NCI-H1417 treated with DMSO at 0.1 percent for 48 hours (cell line): Measurements from ENCODE around the gene HOXA3.

Experiments
- DNase-seq: peaks from one replicate; lab custom pipeline; 2025; lab: John Stamatoyannopoulos, UW

HOXA3 gene

DNA sequence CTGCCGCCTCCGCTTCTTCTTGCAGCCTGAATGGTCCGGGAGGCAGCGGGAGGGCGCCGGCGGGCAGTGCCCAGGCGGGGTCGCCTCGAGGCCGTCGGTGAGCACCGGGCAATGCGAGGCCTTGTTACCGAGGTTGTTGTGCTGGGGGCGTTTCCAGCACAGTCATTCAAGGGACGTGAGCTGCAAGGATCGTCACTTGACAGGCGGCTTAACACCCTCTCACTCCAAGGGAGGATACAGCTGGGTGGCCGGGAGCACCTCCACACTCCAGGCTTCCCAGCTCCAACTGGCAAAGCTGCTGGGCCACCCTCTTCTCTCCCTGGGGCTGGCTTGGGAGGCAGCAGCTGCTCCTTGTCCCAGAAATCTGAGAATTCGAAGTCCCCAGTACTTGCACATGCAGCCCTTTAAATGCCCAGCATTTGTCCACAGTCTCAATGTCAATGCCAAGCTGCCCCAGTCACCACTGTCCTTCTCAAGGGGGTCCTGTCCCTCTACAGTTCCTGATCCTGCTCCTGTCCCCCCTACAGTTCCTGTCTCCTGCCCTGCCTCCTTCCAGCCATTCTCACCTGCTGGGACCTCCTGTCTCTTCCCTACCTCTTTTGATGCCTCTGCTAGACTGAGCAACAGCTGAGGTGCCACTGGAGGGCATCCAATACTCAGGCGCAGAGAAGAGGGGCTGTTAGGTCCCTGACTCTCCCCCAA, 37.1 kb upstream of the HOXA3 start:
- no peak for DNase-seq

DNA sequence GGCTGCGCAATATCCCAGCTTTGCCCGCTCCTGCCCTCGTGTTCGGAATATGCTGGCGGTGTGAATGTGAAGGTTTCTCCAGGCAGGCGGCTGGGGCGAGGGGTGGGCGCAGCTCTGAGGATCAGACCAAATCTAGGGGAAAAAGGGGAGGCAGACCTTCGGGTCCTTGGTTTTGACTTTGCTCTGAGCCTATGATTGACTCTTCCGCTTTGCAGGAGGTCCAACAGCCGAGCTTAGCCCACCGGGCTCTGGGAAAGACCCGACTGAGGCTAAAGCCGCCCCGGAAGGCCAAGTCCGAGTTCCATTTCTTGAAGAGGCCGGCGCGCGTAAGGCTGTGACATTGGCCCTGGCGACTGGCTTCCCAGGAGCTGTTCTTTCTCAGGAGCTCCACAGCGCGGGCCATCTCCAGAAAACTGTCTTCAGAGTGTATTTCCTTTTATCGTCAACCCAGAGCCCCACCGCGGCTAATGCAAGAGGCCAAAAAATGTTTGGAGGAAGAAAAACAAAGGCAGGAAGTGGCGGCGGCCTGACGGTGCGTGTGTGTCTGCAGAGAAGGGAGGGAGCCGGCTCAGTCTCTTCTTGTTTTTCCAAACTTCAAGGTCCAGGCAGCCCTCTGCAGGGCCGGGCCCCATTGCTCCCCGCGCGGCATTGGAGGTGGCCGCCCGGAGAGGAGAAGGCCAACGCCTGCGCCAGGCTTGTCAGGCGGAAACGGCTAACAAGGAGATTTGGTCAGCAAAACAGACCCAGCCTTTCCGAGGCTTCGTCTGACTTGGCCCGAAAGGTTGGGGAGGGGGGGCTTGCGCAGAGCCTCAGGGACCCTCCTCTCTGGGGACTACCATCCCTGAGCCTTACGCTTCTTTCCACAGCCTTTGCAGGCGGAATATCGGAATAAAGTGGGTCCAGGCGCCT, 36.3 kb upstream of the HOXA3 start:
- no peak for DNase-seq

DNA sequence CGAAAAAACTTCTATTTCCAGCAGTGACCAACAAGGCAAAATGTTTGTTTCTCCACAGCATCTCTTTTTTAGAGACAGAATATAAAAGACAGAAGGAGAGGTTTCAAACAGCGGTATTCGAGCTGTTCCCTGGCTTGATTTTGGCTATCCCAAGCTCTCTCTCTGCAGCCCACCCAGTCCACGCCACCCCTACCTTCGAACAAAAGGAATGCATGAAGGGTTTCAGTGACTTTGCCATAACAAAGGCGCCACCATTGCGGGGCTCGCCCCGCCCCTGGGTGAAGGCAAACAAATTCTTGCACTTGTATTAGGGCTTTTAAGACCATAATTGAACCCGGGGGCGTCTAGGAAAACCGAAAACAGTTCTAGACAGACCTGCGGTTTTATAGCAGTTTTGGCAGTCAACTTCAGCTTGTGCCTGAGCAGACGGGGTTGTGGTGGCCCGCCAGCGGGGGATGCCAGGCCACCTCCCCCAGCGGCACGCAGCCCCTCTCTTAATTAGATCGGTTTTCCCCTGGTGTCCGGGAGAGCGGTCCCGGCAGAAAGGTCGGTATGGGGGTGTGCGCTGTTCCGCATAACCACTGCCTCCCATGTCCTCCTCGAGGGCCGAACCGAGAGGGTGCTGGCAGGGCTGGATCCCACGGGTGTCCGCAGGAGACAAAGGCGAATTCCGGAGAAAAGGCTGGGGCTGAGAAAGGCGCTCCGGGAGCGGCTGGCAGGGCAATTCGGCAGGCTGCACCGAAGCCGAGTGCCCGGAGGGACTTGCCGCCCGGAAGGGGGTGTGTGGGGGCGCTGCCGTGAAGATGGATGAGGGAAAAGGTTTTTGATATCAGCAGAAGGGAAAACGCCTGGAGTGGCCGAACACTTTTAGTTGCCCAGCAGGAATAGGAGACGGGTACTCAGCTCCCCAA, 35.3 kb upstream of the HOXA3 start:
- DNase-seq, result no peak

DNA sequence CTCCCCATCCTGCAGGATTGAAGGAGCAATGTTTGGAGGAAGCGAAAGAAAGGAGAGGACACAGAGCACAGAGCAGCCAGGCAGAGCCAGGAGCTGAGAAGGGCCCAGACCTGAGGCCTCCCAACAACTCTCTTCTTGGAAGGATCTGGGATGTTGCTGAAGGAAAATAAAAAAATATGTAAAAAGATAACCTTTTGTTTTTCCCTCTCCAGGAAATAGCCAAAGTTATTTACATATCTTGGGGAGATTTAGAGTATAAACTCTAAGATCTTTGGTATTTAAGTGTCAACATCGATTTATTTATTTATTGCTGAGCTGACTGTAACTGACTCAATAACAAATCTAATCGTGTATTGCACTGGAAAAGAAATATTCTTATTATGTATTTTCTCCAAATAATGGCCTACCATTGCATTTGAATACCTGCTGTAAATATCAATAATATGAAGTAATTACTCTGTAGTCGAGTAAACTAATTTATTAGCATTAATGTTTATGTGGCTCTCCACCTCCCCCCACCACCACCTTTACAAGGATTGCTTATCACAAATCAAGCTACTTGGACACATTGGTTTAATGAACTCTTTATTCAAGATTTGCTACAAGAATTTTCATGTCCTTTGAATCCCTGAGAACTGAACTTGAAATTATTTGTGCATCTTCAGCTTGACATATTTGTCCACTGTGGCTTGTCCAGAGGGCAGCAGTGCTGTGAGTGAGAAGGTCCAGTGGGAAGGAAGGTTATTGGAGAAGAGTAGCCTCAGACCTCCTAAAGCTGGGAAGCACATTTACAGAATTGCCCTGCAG, 34.5 kb upstream of the HOXA3 start:
- DNase-seq, result no peak

DNA sequence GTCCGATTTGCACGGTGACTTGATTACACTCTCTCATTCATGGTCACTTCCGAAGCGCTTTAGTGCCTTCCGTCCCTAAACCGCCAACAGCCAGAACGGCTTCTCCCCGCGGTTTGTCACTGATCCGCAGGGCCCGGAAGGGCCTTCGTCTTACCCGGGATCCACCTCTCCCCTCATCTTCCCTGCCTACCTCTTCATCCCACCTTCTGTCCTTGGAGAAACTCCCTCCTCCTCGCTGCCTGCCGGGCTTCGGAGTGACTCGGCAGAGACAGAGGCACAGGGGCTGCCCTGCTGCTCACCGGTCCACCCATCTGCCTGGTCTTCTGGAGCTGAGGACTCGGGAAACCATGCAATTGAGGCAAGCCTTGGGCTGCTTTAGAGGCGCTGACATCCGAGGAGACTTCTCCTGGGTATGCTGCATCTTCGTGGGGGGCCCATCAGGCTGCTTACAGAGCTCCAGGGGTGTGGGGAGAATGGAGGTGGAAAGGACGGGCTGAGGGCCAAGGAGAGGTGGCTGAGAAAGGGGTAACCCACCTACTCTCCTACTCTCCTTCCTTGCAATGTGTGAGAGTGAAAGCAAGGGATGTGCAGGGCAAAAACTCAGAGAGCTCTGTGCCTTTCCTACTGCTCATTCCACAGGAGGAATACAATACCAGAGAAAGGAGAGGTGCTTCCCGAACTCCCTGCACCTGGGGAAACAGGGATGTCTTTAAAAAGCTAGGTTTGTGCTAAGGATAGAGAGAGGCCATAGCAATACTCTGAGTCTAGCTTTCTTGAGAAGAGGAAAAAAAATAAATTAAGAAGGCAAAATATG, 33.7 kb upstream of the HOXA3 start:
- DNase-seq, result no peak

DNA sequence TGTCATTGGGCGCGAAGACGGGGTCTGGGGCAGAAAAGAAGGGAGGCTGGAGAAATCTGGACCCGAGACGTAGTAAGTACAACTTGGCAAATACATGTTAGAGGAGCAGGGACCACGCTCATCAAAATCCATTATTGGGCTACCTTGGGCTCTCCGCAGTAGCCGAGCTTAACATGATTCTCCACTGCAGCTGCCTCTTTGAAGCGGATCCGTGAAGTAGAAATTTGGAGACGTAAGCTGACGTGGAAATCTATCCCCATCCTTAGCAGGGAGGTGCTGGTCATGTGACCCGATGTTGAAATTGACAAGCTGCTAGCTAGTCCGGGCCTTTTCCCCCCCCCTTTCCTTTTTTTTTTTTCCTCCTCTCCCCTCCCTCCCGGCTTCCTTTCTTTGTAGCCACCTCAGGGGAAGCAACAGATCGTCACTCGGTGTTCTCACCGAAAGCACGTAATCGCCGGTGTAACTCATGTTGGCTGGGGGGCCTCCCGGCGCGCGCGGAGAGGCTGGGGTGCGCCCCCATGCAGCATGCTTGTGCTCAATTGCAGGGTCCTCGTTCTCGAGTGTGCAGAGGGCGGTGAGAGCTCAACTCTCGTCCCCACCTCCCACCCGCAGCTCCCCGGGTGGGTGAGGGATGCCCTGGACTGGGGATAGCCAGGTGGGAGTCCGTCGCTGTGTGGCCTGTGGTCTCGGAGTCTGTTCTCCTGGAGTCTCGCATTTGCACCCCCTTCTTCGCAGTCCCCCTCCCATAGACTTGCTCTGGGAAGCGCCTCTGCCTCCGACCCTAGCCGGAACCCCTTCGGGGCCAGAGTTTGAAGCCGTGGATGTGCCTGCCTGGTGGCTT, 32.9 kb upstream of the HOXA3 start, which contains the start of gene HOXA11:
Gene HOXA11 (minus strand): TSS at position 220 of the 841 bp plus-strand sequence. CDS start 88 bp downstream, at position 132.
- no peak for DNase-seq

DNA sequence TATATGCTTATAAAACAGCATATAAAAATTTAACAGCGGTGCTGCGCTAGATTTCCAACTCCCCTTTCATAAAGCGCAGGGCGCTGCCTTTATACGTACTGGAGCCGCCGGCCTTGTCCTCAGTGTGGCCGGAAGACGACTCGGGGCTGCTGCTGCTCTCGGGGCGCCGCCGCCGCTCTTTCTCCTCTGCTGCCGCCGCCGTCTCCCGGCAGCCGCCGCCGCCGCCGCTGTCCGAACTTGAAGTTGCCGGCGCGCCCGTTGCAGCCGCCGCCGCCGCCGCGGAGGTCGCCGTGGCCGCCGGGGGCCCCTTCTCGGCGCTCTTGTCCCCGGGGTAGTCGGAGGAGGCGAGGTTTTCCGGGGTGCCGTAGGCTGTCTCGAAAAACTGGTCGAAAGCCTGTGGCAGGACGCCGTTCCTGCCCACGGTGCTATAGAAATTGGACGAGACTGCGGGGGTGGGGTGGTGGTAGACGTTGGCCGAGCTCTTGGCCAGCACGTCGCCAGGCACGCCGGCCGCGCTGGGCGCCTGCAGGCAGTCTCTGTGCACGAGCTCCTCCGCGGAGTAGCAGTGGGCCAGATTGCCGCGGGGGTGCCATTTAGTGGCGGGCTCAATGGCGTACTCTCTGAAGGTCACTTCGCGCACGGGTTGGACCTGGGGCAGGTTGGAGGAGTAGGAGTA, 32.1 kb upstream of the HOXA3 start:
- DNase-seq, result peak; percentile 43

DNA sequence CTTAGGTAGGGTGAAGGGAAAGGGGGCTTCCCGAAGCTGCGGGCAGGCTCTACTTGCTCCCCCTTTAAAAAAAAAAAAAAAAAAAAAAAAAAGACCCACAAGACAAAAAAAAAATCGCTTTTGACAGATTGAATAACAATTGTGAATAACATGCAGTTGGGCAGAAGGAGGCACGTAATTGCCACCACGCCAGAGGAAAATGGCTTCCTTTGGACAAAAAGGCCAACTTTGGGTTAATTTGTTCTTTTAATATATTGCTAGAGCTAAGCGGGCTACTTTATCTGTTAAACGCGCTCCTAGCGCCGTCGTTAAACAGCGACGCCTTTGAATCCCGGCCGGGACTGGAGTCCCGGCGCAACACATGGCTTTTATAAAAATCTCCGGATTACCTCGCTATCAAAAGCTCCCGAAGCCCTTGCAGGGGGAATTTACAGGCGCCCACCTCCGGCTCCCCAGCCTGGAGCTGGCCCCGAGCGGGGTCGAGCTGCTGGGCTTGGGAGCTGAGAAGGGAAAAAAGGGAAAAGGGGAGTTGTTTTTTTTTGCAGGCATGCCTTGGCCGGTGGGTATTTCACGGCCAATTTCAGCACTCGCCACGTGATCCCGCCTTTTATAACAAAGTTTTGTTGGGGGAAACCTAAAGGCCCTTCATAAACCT, 31.4 kb upstream of the HOXA3 start:
- no peak for DNase-seq

DNA sequence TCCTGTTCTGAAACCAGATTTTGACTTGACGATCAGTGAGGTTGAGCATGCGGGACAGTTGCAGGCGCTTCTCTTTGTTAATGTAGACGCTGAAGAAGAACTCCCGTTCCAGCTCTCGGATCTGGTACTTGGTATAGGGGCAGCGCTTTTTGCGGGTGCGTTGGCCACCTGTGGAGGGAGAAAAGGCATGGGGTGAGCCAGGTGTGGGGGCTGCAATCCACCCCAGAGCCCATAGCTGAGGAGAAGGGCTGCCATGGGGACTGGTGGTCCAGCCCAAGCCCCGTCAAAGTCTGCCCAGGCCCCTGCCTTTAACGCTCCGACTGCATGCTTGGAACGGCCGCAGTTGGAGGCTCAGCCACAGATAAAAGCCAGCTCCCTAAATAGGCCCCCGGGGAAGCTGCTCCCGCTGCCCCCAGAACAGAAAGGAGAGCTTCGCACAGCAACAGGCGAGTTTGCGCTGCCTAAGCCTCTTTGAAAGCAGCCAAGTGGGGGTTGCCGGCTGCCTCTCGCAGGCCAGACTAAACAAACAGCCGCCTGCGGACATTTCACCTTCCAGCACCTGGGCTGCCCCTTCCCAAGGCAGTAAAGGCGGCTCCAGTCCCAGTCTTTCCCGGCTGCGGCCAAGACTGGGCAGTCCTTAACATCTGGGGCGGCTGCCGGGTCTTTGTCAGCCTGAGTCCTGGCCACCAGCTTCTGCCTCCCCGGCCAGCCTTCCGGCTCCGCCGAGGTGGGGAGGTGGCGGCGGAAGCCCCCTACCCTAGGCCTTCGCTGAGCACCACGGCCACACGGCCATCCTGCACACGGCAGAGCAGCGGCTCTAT, 30.7 kb upstream of the HOXA3 start:
- no peak for DNase-seq

DNA sequence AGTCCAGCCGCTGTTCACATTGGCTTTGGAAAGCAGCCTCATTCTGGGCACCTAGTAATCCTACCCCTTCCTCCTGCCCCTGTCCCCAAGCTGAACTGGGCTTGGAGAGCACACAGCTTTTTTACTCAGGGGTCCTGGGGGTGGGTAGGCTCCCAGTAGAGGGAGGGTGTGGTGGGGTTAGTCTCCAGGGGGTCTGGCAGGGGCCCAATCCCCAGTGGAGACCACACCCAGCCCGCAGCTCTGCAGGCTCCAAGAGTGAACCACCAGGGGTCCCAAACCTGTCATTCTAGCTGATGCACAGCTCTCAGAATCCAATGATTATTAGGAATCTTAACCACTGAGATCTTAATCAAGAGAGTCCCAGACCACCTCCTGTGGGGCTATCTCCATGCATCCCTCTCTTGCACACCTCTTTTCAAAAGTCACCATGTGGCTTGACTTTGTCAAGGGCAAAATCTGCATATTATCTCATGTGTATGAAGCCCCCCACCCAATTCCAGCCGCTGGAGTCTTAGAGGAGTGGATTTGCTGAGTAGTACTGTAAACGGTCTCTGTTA, 30.0 kb upstream of the HOXA3 start:
- DNase-seq, result no peak

DNA sequence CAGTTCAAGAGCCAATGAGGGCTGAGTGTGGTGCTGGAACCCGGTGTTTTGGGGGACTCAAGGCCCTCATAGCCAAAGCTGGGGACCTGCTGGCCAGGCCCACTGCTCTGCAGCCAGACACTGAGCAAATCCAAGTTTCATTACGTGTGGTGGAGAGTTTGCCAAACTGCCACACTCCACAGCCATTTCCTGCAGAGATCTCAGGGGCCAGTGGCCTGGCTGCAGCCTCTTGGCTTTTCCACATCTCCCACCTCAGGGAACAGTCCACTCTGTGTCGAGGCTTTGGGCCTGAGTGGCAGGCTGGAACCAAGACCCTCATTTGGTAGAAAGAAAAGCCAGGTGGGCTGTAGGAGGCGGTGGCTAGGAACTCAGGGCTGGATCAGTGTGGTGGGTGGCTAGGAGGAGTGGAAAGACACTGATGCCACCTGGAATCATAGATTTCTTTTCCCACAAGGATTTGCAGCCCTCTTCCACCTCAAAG, 29.5 kb upstream of the HOXA3 start:
- DNase-seq, result no peak

DNA sequence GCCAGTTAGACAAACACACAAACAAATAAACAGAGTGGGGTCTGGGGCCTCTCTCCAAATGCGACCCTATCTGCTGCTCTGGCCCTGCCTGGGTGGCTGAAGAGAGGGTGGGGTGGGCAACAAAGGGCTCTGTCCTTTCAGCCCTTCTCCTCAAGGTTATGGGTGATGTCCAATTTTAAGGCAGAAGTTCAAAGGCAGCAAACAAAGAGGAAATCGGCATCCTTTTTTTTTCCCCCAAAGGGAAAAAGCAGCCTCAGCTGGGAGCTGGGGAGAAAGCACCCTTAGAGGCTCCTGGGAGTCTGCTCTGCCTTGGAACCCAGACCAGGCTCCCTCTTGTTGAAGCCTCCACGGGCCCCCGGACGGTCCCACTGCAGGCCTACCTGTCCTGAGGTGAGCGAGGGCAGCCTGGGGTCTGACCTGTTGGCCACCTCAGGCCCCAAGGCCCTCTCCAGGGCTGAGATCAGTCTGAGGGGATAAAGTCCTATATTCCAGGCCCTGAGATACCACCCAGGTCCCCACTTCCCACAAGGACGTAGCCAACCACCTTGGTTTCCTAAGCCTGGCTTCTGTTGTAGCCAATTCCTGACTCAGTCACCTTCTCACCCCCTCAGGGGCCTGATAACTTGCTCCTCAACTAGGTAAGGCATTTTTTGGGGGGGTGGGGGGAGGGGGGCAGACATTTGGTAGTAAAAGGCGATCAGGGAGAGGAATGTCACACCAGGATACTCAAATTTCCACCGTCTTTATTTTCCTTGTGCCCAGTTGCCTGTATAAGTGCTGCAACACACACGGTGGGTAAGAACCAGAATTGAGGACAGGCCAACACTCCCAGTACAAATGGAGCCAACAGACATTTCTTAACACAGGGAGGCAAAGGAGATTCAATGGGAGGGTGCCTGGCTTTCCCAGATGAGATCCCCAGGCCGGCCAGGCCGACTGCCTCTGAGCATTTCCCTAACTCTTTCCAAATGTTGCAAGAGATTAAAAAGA, 28.3 kb upstream of the HOXA3 start:
- DNase-seq, result no peak

DNA sequence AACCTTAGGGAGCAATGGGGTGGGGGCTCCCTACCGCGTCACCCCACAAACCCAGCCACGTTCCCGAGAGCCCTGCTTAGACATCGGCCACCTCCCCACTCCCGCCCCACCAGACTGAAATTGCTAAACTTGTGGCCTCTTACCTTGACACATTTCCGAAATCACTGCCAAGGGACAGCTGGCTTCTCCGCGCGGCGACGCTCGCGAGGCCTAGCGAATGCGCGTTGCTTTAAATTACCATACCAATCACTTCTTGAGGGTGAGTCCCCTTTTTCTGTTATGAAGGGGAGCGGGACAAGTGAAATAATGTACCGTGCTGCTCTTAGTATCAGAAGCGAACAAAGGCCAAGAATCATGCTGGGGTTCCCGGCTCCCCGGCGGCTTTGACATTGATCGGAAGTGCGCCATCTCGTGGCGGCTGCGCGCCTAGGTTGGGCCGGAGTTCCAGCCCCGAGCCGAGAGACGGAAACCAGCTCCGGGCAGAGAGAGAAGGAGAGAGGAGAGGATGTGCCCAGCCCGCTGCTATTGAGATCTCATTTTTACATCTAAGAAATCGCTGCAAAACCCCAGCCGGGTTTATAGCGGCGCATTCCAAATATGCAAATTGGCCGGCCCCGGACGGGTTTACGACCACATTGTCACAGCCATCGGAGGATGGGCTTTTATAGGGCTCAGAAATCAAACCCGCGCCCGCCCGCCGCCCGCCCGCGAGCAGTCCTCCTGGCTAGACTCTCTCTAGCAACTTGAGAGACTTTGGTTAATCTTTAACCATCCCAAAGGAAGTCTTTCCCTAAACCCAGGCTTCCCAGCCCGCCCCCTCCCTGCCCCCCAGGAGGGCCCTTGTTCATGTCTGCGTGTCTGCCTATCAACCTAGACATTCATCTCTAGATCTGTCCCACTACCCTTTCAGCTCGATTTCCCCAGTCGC, 27.4 kb upstream of the HOXA3 start:
- DNase-seq, result no peak

DNA sequence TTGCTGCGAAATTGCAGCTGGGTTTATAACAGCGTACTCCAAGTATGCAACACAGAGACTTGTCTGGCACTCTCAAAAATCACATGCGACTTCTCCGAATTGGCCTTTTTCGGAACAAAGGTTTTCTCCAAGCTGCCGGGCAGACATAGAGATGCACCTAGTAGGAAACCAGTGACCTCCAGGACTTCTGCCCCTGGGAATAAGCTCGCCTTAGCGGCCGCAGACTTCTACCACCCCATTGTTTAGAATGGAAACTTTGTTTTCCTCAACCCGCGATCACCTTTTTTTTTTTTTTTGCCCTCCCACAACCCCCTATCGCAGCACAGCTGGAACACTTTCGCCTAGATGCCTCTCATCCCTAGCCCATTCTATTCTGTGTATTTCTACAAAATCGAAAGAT, 26.6 kb upstream of the HOXA3 start:
- DNase-seq, result no peak

DNA sequence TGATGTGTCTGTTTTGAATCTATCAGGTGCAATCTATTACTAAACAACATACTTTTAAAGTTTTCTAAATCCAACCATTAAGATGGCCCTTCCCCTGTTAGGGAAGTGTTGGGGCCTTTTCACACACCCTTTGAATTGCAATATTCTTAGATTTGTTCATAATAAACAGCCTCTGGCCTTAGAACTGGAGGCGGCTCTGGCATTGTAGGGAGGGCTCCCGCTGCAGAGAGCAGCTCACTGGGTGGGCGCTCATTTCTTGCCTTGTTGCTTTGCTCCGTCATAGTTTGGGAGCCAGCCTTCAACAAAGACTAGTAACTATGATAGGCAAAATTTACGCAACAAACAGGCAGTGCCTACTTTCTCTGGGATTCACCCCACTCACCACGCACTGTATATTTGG, 26.0 kb upstream of the HOXA3 start:
- DNase-seq, result no peak
